LHCN-M2 (cell line): ENCODE data around the gene EHD3. TPM values are rescaled to one million over a fixed set of nuclear protein-coding genes. Genes with fewer than 3 reads are reported as not detected.
"Not testable (repeated sequence)": the region's sequence is repeated elsewhere in the genome, so short reads cannot be mapped to it uniquely, and the experiment has no call there.

ENCODE experiments used
- DNase-seq: peaks from one replicate; pipeline ENCODE4 v3.0.0-alpha.2; 2012; ENCODE audit warnings: low read depth
- total RNA-seq: library from RNA; depleted of rRNA; stranded (reverse); fragments of >200 nt; gene quantifications from 2 replicates; pipeline ENCODE4 v1.2.3, GENCODE V29; 2014

EHD3 gene
- total RNA-seq, 1 experiment from 2014 or later: 10.9 TPM

GRCh38 chr2:31254237-31255203 lies 20.6 kb downstream of the EHD3 start:
- DNase-seq: no peak

GRCh38 chr2:31255911-31256571 lies 22.1 kb downstream of the EHD3 start:
- no peak for DNase-seq

- DNase-seq: no peak
These were observed 22.8 kb downstream of the EHD3 start for GRCh38 chr2:31256611-31257382.

GRCh38 chr2:31258351-31258750 lies 24.4 kb downstream of the EHD3 start:
- DNase-seq: no peak

GRCh38 chr2:31259075-31259474 lies 25.1 kb downstream of the EHD3 start:
- no peak for DNase-seq

- DNase-seq: no peak
These were observed 26.9 kb downstream of the EHD3 start for GRCh38 chr2:31260870-31261269.

- no peak for DNase-seq
These were observed 29.8 kb downstream of the EHD3 start for GRCh38 chr2:31263636-31264190.

GRCh38 chr2:31265234-31265633 lies 31.3 kb downstream of the EHD3 start:
- no peak for DNase-seq

- DNase-seq: no peak
These were observed 32.9 kb downstream of the EHD3 start for GRCh38 chr2:31266804-31267203.

- no peak for DNase-seq
These were observed 33.6 kb downstream of the EHD3 start for GRCh38 chr2:31267437-31268120.

- DNase-seq: no peak
These were observed 34.4 kb downstream of the EHD3 start for GRCh38 chr2:31268344-31268743.

- DNase-seq: no peak
These were observed 35.1 kb downstream of the EHD3 start for GRCh38 chr2:31269087-31269486.

- DNase-seq: peak; percentile 36
These were observed 36.2 kb downstream of the EHD3 start for GRCh38 chr2:31270131-31270530.

GRCh38 chr2:31270822-31271231 lies 36.9 kb downstream of the EHD3 start:
- no peak for DNase-seq

- DNase-seq: no peak
These were observed 37.9 kb downstream of the EHD3 start for GRCh38 chr2:31271851-31272267.

GRCh38 chr2:31274401-31275075 lies 40.6 kb downstream of the EHD3 start:
- DNase-seq: no peak

- peak; percentile 52 for DNase-seq
These were observed 42.0 kb downstream of the EHD3 start for GRCh38 chr2:31275976-31276375.

GRCh38 chr2:31277621-31278020 lies 43.7 kb downstream of the EHD3 start:
- DNase-seq: no peak

- no peak for DNase-seq
These were observed 48.7 kb downstream of the EHD3 start for GRCh38 chr2:31282634-31283033.

GRCh38 chr2:31283193-31283919 lies 49.4 kb downstream of the EHD3 start:
- not testable (repeated sequence) for DNase-seq
